HEK293 (cell line): ENCODE measurements around the gene FAM13B.
"Not testable (repeated sequence)": the region's sequence is repeated elsewhere in the genome, so short reads cannot be mapped to it uniquely, and the experiment has no call there.

Experiments used
- CTCF ChIA-PET: fragments of 350-600 bp; formaldehyde crosslinking; extraction: SDS; loops from one replicate; lab custom pipeline; 2021; ENCODE audit warnings: antibody characterized with exemption; lab: Yijun Ruan, JAX
- POLR2A ChIA-PET: fragments of 300-600 bp; formaldehyde crosslinking; extraction: SDS; loops from one replicate; lab custom pipeline; 2020; ENCODE audit warnings: antibody characterized with exemption, inconsistent platforms; lab: Yijun Ruan, JAX
- H3K27ac ChIP-seq: fragments of 200-500 bp; sonication (Bioruptor generic); 2 replicates; pipeline ENCODE4 v1.5.1; 2014; ENCODE audit warnings: low read depth, low read length, control low read depth, inconsistent platforms; ENCODE audit errors: extremely low read depth
- H3K36me3 ChIP-seq, 2 experiments: fragments of 200-500 bp in 1 of 2; sonication (Bioruptor generic) in 1 of 2; 1 replicate in 1 of 2; 2 replicates in 1 of 2; pipeline ENCODE4 v1.5.1; 2014 to 2017; ENCODE audit warnings: inconsistent platforms in 2 of 2, low read length in 2 of 2; ENCODE audit not compliant: control insufficient read depth in 2 of 2, insufficient read depth in 1 of 2
- H3K4me1 ChIP-seq: fragments of 200-500 bp; sonication (Bioruptor generic); 2 replicates; pipeline ENCODE4 v1.5.1; 2014; ENCODE audit warnings: mild to moderate bottlenecking, low read length, inconsistent platforms; ENCODE audit not compliant: control insufficient read depth, insufficient read depth
- H3K4me3 ChIP-seq: 2 replicates; pipeline ENCODE4 v1.5.1; 2011; ENCODE audit warnings: low read depth, mild to moderate bottlenecking, control low read depth, low read length, moderate library complexity
- H3K9me3 ChIP-seq: fragments of 200-500 bp; sonication (Bioruptor generic); 2 replicates; pipeline ENCODE4 v1.5.1; 2014; ENCODE audit warnings: low read depth, low read length, inconsistent platforms; ENCODE audit not compliant: control insufficient read depth, insufficient read depth
- MEIS1 ChIP-seq: sonication (generic); formaldehyde crosslinking; IDR thresholded peaks from 2 replicates; pipeline ENCODE4 v1.8.1; 2022; ENCODE audit warnings: missing genetic modification reagents, mild to moderate bottlenecking, borderline replicate concordance
- SALL2 ChIP-seq: fragments of 450-650 bp; formaldehyde crosslinking; IDR thresholded peaks from 2 replicates; pipeline ENCODE4 v1.5.0; 2017; ENCODE audit warnings: missing biosample characterization, mild to moderate bottlenecking, missing genetic modification characterization, borderline replicate concordance
- SCRT2 ChIP-seq: fragments of 450-650 bp; formaldehyde crosslinking; IDR thresholded peaks from 2 replicates; pipeline ENCODE4 v1.5.1; 2016; ENCODE audit warnings: missing biosample characterization, missing genetic modification characterization
- ZNF121 ChIP-seq: fragments of 450-650 bp; formaldehyde crosslinking; IDR thresholded peaks from 2 replicates; pipeline ENCODE4 v1.5.1; 2016; ENCODE audit warnings: missing biosample characterization, missing genetic modification characterization
- ZNF175 ChIP-seq: fragments of 450-650 bp; formaldehyde crosslinking; IDR thresholded peaks from 2 replicates; pipeline ENCODE4 v1.5.1; 2016; ENCODE audit warnings: missing biosample characterization, missing genetic modification characterization
- ZNF423 ChIP-seq: fragments of 450-650 bp; formaldehyde crosslinking; IDR thresholded peaks from 2 replicates; pipeline ENCODE4 v1.5.1; 2016; ENCODE audit warnings: missing biosample characterization, missing genetic modification characterization
- ZNF654 ChIP-seq: fragments of 450-650 bp; formaldehyde crosslinking; IDR thresholded peaks from 2 replicates; pipeline ENCODE4 v1.5.1; 2016; ENCODE audit warnings: low read depth, missing biosample characterization, missing genetic modification characterization
- ZNF707 ChIP-seq: fragments of 450-650 bp; formaldehyde crosslinking; IDR thresholded peaks from 2 replicates; pipeline ENCODE4 v1.5.1; 2016; ENCODE audit warnings: missing biosample characterization, missing genetic modification characterization
- ZNF830 ChIP-seq: fragments of 450-650 bp; IDR thresholded peaks from 2 replicates; pipeline ENCODE4 v1.5.0; 2018; ENCODE audit warnings: missing biosample characterization, missing genetic modification characterization, low read depth, mild to moderate bottlenecking, moderate library complexity
- ZNF843 ChIP-seq: fragments of 450-650 bp; formaldehyde crosslinking; IDR thresholded peaks from 2 replicates; pipeline ENCODE4 v1.5.1; 2016; ENCODE audit warnings: missing biosample characterization, missing genetic modification characterization
- ZXDB ChIP-seq: fragments of 450-650 bp; formaldehyde crosslinking; IDR thresholded peaks from 2 replicates; pipeline ENCODE4 v1.5.1; 2016; ENCODE audit warnings: missing biosample characterization, missing genetic modification characterization
- TF ChIP-seq, protein P1 (sequence below): fragments of 450-650 bp; formaldehyde crosslinking; IDR thresholded peaks from 2 replicates; pipeline ENCODE4 v1.5.1; 2017; ENCODE audit warnings: missing biosample characterization, missing genetic modification characterization
- TF ChIP-seq, protein P2 (sequence below): fragments of 450-650 bp; formaldehyde crosslinking; IDR thresholded peaks from 2 replicates; pipeline ENCODE4 v1.5.1; 2016; ENCODE audit warnings: missing biosample characterization, missing genetic modification characterization
- TF ChIP-seq, protein P3 (sequence below): fragments of 450-650 bp; formaldehyde crosslinking; IDR thresholded peaks from 2 replicates; pipeline ENCODE4 v1.5.1; 2016; ENCODE audit warnings: missing biosample characterization, missing genetic modification characterization
- TF ChIP-seq, protein P4 (sequence below): fragments of 450-650 bp; formaldehyde crosslinking; optimal IDR thresholded peaks from 2 replicates; pipeline ENCODE3; 2016; ENCODE audit warnings: missing biosample characterization, mild to moderate bottlenecking, missing genetic modification characterization

Gene FAM13B

DNA sequence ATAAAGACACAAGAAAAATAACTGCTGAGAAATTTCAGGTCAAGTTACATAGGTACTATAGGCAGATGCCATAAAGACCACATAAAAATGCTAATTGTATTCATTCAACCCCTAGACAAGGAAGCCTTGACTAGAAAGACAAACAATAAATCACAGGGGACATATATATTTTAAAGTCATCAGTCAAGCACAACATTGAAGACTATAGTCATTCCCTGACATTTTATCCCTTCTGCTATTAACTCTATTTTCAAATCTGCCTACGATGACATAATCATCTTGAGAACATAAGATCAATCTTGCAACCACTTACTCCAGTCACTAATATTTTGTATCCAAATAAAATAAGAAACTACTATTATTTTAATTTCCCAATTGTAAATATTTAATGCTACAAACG is 38.3 kb downstream of the FAM13B start (continued):
- TF ChIP-seq, protein P1, sequence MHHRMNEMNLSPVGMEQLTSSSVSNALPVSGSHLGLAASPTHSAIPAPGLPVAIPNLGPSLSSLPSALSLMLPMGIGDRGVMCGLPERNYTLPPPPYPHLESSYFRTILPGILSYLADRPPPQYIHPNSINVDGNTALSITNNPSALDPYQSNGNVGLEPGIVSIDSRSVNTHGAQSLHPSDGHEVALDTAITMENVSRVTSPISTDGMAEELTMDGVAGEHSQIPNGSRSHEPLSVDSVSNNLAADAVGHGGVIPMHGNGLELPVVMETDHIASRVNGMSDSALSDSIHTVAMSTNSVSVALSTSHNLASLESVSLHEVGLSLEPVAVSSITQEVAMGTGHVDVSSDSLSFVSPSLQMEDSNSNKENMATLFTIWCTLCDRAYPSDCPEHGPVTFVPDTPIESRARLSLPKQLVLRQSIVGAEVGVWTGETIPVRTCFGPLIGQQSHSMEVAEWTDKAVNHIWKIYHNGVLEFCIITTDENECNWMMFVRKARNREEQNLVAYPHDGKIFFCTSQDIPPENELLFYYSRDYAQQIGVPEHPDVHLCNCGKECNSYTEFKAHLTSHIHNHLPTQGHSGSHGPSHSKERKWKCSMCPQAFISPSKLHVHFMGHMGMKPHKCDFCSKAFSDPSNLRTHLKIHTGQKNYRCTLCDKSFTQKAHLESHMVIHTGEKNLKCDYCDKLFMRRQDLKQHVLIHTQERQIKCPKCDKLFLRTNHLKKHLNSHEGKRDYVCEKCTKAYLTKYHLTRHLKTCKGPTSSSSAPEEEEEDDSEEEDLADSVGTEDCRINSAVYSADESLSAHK (tag by site-specific recombination): no peak
- TF ChIP-seq ZNF707 (tag by site-specific recombination) (no peak), MEIS1 (CRISPR knock-in tag) (no peak), ZNF654 (tag by site-specific recombination) (no peak)
- TF ChIP-seq, all 188 proteins: peak for 8

DNA sequence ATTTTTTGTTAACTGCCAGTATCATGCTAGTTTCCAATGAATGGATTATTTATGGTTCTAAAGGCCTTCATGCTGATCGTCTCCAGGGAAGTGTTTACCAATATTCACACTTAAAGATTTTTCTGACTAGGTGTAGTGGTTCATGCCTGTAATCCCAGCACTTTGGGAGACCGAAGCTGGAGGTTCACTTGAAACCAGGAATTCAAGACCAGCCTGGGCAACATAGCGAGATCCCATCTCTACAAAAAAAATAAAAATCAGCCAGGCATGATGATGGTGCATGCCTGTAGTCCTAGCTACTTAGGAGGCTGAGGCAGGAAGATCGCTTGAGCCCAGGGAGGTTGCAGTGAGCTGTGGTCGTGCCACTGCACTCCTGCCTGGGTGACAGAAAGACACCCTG is 43.5 kb downstream of the FAM13B start:
- ChIA-PET CTCF (interaction anchor here (0.6 to 2.0 kb wide), 3 partner anchors 40 to 210 kb away, joined by 4 to 6 read pairs (median 4); no protein-coding TSS in a partner anchor), POLR2A (no interaction called here)
- H3K4me3 ChIP-seq: no peak overlapping the region
- H3K36me3 ChIP-seq: peaks cover 0 to 13% of the 10 kb centered on the region in 2 experiments; a peak in 2 of 3 replicates
- TF ChIP-seq ZNF423 (no peak), ZNF121 (tag by site-specific recombination) (peak; percentile 59; the same call in 1 of the 2 replicates), SCRT2 (no peak), ZNF654 (tag by site-specific recombination) (no peak), ZNF843 (tag by site-specific recombination) (no peak)
- TF ChIP-seq, protein P2, sequence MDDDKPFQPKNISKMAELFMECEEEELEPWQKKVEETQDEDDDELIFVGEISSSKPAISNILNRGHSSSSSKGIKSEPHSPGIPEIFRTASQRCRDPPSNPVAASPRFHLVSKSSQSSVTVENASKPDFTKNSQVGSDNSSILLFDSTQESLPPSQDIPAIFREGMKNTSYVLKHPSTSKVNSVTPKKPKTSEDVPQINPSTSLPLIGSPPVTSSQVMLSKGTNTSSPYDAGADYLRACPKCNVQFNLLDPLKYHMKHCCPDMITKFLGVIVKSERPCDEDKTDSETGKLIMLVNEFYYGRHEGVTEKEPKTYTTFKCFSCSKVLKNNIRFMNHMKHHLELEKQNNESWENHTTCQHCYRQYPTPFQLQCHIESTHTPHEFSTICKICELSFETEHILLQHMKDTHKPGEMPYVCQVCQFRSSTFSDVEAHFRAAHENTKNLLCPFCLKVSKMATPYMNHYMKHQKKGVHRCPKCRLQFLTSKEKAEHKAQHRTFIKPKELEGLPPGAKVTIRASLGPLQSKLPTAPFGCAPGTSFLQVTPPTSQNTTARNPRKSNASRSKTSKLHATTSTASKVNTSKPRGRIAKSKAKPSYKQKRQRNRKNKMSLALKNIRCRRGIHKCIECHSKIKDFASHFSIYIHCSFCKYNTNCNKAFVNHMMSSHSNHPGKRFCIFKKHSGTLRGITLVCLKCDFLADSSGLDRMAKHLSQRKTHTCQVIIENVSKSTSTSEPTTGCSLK (tag by site-specific recombination): no peak
- TF ChIP-seq, protein P3, sequence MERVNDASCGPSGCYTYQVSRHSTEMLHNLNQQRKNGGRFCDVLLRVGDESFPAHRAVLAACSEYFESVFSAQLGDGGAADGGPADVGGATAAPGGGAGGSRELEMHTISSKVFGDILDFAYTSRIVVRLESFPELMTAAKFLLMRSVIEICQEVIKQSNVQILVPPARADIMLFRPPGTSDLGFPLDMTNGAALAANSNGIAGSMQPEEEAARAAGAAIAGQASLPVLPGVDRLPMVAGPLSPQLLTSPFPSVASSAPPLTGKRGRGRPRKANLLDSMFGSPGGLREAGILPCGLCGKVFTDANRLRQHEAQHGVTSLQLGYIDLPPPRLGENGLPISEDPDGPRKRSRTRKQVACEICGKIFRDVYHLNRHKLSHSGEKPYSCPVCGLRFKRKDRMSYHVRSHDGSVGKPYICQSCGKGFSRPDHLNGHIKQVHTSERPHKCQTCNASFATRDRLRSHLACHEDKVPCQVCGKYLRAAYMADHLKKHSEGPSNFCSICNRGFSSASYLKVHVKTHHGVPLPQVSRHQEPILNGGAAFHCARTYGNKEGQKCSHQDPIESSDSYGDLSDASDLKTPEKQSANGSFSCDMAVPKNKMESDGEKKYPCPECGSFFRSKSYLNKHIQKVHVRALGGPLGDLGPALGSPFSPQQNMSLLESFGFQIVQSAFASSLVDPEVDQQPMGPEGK (tag by site-specific recombination): no peak
- TF ChIP-seq, all 188 proteins: peak for 1
- Histone ChIP-seq H3K9me3 (no peaks in the 10 kb centered on the region), H3K4me1 (peaks cover 8% of the 10 kb centered on the region), H3K27ac (no peak overlapping the region)

DNA sequence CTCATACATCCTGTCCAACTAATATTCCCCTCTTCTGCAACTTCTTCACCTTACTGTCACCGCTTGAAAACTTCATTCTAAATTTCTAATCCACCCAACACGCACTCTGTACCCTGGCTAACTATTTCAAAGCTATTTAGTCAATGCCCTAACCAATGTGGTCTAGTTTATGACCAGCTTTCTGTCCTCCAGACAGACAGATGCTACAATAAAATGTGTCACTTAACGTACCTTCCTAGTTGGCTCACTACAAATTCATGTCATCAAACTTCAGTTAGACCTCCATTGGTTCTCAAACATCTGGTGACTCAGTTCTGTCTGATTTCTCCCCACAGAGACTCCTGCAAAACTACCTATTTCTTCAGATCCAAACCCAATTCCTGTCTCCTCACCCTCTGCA is 57.7 kb downstream of the FAM13B start:
- no peaks in the 10 kb centered on the region for H3K4me1 ChIP-seq
- H3K4me3 ChIP-seq: no peak overlapping the region
- no peaks in the 10 kb centered on the region for H3K9me3 ChIP-seq
- H3K36me3 ChIP-seq: peaks cover 6 to 24% of the 10 kb centered on the region in 2 experiments; a peak in 2 of 3 replicates
- CTCF ChIA-PET: no interaction called here
- H3K27ac ChIP-seq: no peak overlapping the region
- no peak for TF ChIP-seq ZNF830 (tag by site-specific recombination)
- no peak for TF ChIP-seq ZXDB (tag by site-specific recombination)
- no peak for TF ChIP-seq SALL2 (tag by site-specific recombination)
- no peak for TF ChIP-seq ZNF175
- TF ChIP-seq, protein P4, sequence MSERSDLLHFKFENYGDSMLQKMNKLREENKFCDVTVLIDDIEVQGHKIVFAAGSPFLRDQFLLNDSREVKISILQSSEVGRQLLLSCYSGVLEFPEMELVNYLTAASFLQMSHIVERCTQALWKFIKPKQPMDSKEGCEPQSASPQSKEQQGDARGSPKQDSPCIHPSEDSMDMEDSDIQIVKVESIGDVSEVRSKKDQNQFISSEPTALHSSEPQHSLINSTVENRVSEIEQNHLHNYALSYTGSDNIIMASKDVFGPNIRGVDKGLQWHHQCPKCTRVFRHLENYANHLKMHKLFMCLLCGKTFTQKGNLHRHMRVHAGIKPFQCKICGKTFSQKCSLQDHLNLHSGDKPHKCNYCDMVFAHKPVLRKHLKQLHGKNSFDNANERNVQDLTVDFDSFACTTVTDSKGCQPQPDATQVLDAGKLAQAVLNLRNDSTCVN (tag by site-specific recombination): no peak
- TF ChIP-seq, all 188 proteins: peak for 0
- POLR2A ChIA-PET: no interaction called here

DNA sequence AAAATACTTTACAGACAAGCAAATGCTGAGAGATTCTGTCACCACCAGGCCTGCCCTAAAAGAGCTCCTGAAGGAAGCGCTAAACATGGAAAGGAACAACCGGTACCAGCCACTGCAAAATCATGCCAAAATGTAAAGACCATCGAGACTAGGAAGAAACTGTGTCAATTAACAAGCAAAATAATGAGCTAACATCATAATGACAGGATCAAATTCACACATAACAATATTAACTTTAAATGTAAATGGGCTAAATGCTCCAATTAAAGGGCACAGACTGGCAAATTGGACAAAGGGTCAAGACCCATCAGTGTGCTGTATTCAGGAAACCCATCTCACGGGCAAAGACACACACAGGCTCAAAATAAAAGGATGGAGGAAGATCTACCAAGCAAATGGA is 62.5 kb downstream of the FAM13B start:
- peaks cover 13 to 32% of the 10 kb centered on the region in 2 experiments; a peak in 2 of 3 replicates for H3K36me3 ChIP-seq
- H3K4me1 ChIP-seq: not testable (repeated sequence)

More for the DNA sequence above, 62.5 kb downstream of the FAM13B start:
- H3K9me3 ChIP-seq, H3K27ac ChIP-seq, H3K4me3 ChIP-seq, CTCF ChIA-PET, POLR2A ChIA-PET: not testable (repeated sequence)
